ENCODE measurements around the gene C6orf141. TPM values are rescaled to one million over a fixed set of nuclear protein-coding genes. Genes with fewer than 3 reads are reported as not detected.

The C6orf141 gene
- polyA plus RNA-seq, 6 donors from 2014 or later: not detected

DNA sequence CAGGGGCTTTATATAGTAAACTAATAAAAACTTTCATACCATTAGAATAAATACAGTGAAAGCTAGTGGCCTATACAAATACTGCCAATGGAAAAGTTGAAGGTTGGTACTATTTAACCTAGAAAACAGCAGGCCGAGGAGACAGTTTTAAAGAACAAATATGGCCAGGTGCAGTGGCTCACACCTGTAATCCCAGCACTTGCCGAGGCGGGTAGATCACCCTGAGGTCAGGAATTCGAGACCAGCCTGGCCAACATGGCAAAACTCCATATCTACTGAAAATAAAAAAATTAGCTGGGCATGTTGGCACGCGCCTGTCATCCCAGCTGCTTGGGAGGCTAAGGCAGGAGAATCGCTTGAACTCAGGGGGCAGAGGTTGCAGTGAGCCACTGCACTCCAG lies 25.9 kb upstream of the C6orf141 start:
- H3K4me1 Mint-ChIP-seq: no peaks in the 10 kb centered on the region
- ATAC-seq (ENCODE audit: low read depth in 2 of 2) (no peak), DNase-seq (no peak)
- H3K36me3 Mint-ChIP-seq: no peaks in the 10 kb centered on the region
- no peak overlapping the region for H3K4me3 Mint-ChIP-seq
- no peak overlapping the region for H3K27ac Mint-ChIP-seq
- H3K27me3 Mint-ChIP-seq: peaks cover 4 to 12% (median 7%) of the 10 kb centered on the region in 3 donors
- no peaks in the 10 kb centered on the region for H3K9me3 Mint-ChIP-seq

DNA sequence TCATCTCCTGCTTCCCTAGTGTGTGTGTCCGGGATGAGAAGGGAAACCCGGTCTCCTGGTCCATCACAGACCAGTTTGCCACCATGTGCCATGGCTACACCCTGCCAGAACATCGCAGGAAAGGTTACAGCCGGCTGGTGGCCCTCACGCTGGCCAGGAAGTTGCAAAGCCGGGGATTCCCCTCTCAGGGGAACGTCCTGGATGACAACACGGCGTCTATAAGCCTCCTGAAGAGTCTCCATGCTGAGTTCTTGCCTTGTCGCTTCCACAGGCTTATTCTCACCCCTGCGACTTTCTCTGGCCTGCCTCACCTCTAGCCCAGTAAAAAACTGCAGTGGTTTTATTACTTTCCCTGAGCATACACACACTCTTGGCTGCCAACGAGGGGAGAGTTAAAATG lies 23.9 kb upstream of the C6orf141 start:
- no peaks in the 10 kb centered on the region for H3K4me1 Mint-ChIP-seq
- peaks cover 5 to 20% (median 6%) of the 10 kb centered on the region in 3 donors for H3K27me3 Mint-ChIP-seq
- H3K27ac Mint-ChIP-seq: no peak overlapping the region
- H3K4me3 Mint-ChIP-seq: no peak overlapping the region
- ATAC-seq (ENCODE audit: low read depth in 2 of 2) (no peak), DNase-seq (no peak)
- H3K9me3 Mint-ChIP-seq: no peaks in the 10 kb centered on the region
- H3K36me3 Mint-ChIP-seq: no peaks in the 10 kb centered on the region

DNA sequence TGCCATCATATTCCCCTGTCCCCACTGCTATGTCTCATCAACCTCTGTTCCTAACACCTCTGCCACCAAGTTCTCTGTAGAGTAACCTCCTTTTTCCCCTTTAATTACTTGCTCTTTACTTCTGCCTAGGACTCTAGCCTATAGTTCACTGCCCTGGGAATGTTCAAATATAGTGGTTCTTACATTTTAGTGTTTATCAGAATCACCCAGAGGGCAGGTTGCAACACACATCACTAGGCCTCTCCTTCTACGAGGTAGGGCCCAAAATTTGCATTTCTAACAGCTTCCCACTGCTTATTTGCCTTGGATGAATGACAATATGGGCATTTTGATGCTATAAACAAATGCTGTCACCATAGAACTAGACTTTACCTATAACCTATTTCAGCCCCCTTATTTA lies 23.1 kb upstream of the C6orf141 start:
- no peak for ATAC-seq (ENCODE audit: low read depth in 2 of 2)
- Mint-ChIP-seq H3K4me3 (peak overlapping the region in 1 of 8 donors; percentile 53), H3K27ac (no peak overlapping the region), H3K27me3 (peaks cover 9 to 20% (median 11%) of the 10 kb centered on the region in 3 donors), H3K4me1 (peaks cover 0 to under 1% (median 0%) of the 10 kb centered on the region in 3 donors), H3K36me3 (no peaks in the 10 kb centered on the region), H3K9me3 (no peaks in the 10 kb centered on the region)
- no peak for DNase-seq

DNA sequence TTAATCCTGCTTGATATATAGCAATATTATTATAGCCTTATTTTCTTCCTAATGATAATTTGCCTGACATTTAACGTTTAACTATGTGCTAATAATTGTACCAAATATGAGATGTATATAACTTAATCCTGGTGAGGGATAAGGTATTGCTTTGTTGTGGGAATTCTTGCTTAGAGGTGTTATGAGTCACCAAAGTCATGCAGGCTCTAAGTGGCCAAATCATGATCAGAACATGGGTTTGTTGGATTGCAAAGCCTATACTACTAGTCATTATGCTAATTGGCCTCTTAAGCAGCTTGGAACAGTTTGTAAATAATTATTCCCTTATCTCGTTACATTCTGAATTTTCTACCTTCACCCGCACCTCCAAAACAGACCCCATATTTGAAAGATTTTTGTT lies 21.9 kb upstream of the C6orf141 start:
- no peak overlapping the region for H3K27ac Mint-ChIP-seq
- H3K4me1 Mint-ChIP-seq: peaks cover 0 to 2% (median 0%) of the 10 kb centered on the region in 3 donors
- H3K36me3 Mint-ChIP-seq: no peaks in the 10 kb centered on the region
- H3K27me3 Mint-ChIP-seq: peaks cover 9 to 20% (median 11%) of the 10 kb centered on the region in 3 donors
- ATAC-seq (ENCODE audit: low read depth in 2 of 2) (no peak), DNase-seq (no peak)
- H3K4me3 Mint-ChIP-seq: no peak overlapping the region
- H3K9me3 Mint-ChIP-seq: no peaks in the 10 kb centered on the region

DNA sequence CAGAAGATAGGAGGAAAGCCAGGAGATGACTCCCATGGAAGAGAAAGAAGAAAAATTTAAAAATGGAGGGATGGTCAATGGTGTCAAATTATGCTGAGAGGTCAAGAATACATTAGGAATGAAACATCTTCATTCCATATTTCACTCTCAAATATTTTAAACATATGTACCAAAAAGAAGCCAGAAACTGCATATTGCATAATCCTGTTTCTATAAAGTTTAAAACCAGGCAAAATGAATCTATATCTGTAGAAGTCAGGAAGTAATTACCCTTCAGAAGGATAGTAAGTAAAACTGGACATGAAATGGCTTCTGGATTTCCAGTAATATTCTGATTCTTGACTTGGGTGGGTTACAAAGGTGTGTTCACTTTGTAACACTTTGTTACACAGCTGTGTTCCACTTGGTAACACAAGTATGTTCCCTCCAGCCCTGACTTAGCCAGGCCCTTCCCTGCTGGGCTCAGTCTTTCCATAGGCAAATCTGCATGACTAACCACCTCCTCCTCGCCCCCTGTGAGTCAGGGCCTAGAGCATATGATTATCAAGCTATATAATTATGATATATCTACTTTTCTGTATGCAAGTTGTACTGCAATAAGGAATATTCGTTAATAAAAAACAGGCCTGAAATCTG lies 20.2 kb upstream of the C6orf141 start:
- peaks cover 9 to 20% (median 11%) of the 10 kb centered on the region in 3 donors for H3K27me3 Mint-ChIP-seq

DNA sequence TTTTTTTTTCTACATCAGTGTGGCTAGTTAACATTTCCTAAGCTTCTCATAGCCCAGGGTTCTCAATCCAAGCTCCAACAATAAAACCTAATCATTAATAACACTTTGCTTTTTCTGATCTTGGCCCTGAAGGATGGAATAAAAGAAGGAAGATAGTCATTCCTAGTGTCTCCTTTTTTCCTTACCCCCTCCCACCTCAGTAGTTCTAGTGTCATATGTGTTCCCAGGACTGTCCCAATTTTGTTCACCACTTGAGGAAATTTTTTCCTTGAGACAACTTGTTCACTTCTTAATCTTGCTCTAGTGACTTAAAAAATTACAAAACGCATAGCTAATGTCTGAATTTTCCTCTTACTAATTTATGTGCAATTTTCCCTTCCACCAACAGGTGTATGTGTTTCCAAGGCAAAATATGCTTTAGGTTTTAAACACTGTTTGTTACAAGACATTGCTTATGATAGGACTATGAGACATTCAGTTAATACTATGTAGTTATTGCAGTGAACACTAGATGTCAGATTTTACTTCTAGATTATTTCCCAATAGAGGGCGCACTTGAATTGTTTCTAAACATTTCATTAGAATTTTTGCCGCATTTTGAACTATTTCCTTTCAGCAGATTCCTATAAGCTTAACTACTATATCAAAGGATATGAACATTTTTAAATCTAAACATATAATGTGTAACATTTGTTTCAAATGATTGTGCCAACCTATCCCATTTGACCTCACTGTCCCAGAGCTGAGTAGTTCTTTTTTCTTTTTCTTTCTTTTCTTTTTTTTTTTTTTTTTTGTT lies 18.5 kb upstream of the C6orf141 start:
- H3K36me3 Mint-ChIP-seq: no peaks in the 10 kb centered on the region
- no peaks in the 10 kb centered on the region for H3K9me3 Mint-ChIP-seq
- H3K4me1 Mint-ChIP-seq: peaks cover 0 to 2% (median 0%) of the 10 kb centered on the region in 3 donors
- ATAC-seq (ENCODE audit: low read depth in 2 of 2): peak; percentile 39 to 40
- H3K27me3 Mint-ChIP-seq: peaks cover 9 to 20% (median 11%) of the 10 kb centered on the region in 3 donors
- H3K4me3 Mint-ChIP-seq: no peak overlapping the region
- no peak for DNase-seq
- H3K27ac Mint-ChIP-seq: no peak overlapping the region

More for the DNA sequence above, 20.2 kb upstream of the C6orf141 start:
- no peaks in the 10 kb centered on the region for H3K36me3 Mint-ChIP-seq
- DNase-seq: no peak
- no peak overlapping the region for H3K27ac Mint-ChIP-seq
- no peak overlapping the region for H3K4me3 Mint-ChIP-seq
- H3K9me3 Mint-ChIP-seq: no peaks in the 10 kb centered on the region
- no peak for ATAC-seq (ENCODE audit: low read depth in 2 of 2)
- peaks cover 0 to 2% (median 0%) of the 10 kb centered on the region in 3 donors for H3K4me1 Mint-ChIP-seq

DNA sequence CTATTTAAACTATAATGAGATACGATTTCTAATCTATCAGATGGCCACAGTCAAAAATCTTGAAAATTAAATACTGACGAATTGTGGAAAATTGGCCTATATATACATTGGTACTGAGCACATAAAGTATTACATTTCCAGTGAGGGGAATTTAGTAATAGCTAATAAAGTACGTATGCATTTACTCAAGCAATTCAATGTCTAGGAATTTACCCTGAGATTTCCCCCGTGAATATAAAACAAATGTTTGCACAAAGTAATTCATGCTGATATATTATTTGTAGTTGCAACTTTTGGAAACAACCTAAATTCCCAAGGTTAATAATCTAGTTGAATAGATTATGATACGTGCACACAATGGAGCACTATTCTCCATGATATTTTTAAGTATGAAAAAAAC lies 14.7 kb upstream of the C6orf141 start:
- ATAC-seq (ENCODE audit: low read depth in 2 of 2): no peak
- H3K27me3 Mint-ChIP-seq: peaks cover 0 to 9% (median 5%) of the 10 kb centered on the region in 3 donors
- H3K4me1 Mint-ChIP-seq: peaks cover 0 to 5% (median 2%) of the 10 kb centered on the region in 3 donors
- no peak for DNase-seq
- no peaks in the 10 kb centered on the region for H3K9me3 Mint-ChIP-seq
- H3K36me3 Mint-ChIP-seq: no peaks in the 10 kb centered on the region
- H3K4me3 Mint-ChIP-seq: no peak overlapping the region
- no peak overlapping the region for H3K27ac Mint-ChIP-seq

DNA sequence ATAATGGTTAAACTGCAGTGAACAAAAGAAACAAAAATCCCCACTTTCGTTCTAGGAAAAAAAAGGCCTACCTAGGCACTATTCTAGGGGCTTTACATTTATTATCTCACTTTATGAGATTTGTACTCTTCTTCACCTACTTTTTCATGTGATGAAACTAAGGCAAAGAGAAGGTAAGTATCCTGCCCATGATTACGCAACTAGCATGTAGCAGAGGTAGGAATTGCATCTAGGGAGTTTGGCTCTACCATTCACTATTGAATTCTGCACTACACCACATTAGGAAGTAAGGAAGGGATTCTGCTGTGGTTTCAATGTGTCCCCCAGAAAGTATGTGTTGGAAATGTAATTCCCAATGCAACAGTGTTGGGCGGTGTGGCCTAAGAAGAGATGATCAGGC lies 11.4 kb upstream of the C6orf141 start:
- DNase-seq: no peak
- Mint-ChIP-seq H3K4me1 (peaks cover 0 to 5% (median 0%) of the 10 kb centered on the region in 3 donors), H3K27ac (no peak overlapping the region), H3K27me3 (no peaks in the 10 kb centered on the region), H3K36me3 (no peaks in the 10 kb centered on the region), H3K4me3 (no peak overlapping the region), H3K9me3 (no peaks in the 10 kb centered on the region)
- ATAC-seq (ENCODE audit: low read depth in 2 of 2): no peak

DNA sequence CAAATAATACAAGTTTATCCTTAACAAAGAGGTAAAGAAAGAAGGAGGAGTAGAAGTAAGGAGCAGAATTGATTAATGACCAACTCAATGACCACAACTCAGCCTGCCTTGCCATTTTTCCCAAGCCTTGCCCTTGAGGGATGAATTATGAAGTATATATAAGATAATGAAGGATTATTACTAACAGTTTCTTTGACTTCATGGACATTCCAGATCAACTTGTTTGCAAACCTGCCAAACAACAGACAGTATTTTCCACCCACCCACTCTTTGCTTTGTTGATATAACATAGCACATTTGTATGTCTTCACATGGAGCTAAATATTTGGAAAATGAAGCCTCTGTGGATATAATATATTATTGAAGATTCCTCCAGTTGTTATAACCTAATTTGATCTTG lies 9.9 kb upstream of the C6orf141 start:
- H3K4me1 Mint-ChIP-seq: peaks cover 0 to 5% (median 0%) of the 10 kb centered on the region in 3 donors
- H3K36me3 Mint-ChIP-seq: no peaks in the 10 kb centered on the region
- no peak for DNase-seq
- no peak overlapping the region for H3K27ac Mint-ChIP-seq
- no peaks in the 10 kb centered on the region for H3K9me3 Mint-ChIP-seq
- no peaks in the 10 kb centered on the region for H3K27me3 Mint-ChIP-seq
- ATAC-seq (ENCODE audit: low read depth in 2 of 2): no peak
- no peak overlapping the region for H3K4me3 Mint-ChIP-seq

DNA sequence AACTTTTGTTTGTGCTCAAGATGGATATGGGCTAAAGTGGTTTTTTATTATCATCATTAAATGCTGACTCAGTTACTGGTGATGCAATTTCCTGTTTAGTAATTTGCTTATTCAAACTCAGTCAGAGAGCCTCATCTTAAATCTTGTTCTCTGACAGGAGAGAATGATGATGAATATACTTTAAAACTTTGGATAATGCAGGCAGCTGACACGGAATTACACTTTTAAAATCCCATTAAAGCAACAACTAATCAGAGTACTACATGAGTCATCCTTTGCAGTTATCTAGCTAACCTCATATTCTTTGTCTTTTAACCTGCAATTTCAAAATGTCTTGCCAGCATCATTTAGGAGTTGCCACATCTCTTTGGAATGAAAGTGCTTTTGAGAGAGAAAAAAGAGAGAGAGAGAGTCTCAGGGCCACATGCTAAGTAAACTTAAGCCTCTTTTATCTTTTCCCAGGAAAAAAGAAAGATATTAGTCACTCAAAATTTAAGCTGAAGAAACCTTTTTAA lies 9.2 kb upstream of the C6orf141 start:
- Mint-ChIP-seq H3K4me1 (peaks cover 0 to 5% (median 0%) of the 10 kb centered on the region in 3 donors), H3K9me3 (no peaks in the 10 kb centered on the region)
- DNase-seq: no peak

DNA sequence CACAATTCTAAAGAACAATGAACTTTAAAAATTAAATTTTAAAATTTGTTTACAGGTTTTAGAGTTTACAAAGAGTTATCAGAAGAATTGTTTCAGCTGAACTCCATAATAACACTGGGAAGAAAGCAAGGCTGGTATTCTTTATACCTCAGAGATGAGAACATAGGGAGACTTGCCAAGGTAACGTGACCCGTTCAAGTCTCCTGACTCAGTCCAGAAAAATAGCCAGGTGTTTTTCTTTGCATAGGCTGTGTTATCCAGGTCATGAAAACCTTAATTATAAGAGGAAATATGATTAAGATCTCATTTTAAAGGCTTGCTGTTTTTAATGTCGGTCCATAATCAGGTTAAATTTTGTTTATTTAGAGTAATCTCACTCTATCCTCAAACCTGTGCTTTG lies 8.5 kb upstream of the C6orf141 start:
- Mint-ChIP-seq H3K4me3 (no peak overlapping the region), H3K27me3 (peaks cover 0 to 7% (median 0%) of the 10 kb centered on the region in 3 donors), H3K27ac (no peak overlapping the region), H3K9me3 (no peaks in the 10 kb centered on the region), H3K4me1 (peaks cover 0 to 5% (median 0%) of the 10 kb centered on the region in 3 donors), H3K36me3 (no peaks in the 10 kb centered on the region)
- ATAC-seq (ENCODE audit: low read depth in 2 of 2) (no peak), DNase-seq (no peak)

More for the DNA sequence above, 9.2 kb upstream of the C6orf141 start:
- no peaks in the 10 kb centered on the region for H3K36me3 Mint-ChIP-seq
- no peak overlapping the region for H3K4me3 Mint-ChIP-seq
- H3K27ac Mint-ChIP-seq: no peak overlapping the region
- no peaks in the 10 kb centered on the region for H3K27me3 Mint-ChIP-seq
- no peak for ATAC-seq (ENCODE audit: low read depth in 2 of 2)

DNA sequence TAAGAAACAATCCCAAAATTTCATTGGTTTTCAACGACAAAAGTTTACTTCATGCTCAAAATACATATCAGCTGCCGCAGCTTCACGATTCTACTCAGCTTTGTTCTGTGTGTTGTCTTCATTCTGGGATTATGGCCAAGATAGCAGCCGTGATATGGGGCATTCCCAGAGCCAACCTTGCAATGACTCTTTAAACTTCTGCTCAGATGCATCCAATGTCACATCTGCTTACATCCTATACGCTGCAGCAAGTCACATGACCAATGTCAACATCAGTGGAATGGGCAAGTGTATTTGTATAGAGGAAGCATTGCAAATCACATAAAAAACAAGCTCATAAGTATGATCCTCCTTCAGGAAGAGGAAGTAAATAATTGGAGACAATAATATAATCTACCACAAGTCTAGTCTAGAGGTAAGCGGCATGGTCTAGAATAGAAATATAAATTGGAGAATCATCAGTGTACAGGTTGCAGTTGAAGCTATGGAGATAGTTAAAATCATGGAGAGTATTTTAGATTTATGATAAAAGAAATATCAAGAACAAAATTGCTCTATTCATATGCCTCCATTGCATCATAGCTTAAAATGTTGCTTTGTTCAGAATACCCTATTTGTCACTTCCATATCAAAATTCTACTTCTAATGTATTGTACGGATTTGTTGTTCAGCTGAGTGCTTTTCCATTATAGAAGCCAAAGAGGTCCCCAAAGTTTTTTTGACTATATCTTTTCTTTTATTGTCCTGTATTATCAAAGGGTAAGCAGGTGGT lies 7.2 kb upstream of the C6orf141 start:
- no peaks in the 10 kb centered on the region for H3K36me3 Mint-ChIP-seq
- no peak overlapping the region for H3K27ac Mint-ChIP-seq
- H3K4me3 Mint-ChIP-seq: no peak overlapping the region
- no peaks in the 10 kb centered on the region for H3K9me3 Mint-ChIP-seq
- H3K4me1 Mint-ChIP-seq: peaks cover 0 to 5% (median 0%) of the 10 kb centered on the region in 3 donors
- no peak for ATAC-seq (ENCODE audit: low read depth in 2 of 2)
- peaks cover 0 to 13% (median 0%) of the 10 kb centered on the region in 3 donors for H3K27me3 Mint-ChIP-seq
- DNase-seq: no peak

DNA sequence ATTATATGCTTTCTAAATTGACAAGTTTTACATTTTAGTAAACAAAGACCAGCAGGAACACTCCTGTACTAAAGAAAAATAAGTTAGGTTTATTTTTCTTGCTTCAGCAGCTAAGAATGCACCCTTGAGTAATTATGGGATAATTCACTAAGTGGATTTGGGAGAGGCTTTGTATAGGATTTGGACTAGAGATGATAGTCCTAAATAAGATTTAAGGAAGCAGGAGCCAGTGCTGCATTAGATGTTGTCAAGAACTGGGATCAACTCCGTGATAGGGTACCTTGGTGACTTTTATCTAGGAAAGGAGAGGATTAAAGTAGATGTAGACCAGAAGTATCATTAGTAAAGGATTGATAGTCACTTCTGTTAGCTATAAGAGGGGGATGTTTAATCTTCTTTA lies 4.1 kb upstream of the C6orf141 start:
- Mint-ChIP-seq H3K4me3 (no peak overlapping the region), H3K36me3 (peaks cover 0 to 7% of the 10 kb centered on the region in 2 donors), H3K27ac (no peak overlapping the region), H3K27me3 (peaks cover 17 to 39% (median 17%) of the 10 kb centered on the region in 3 donors), H3K4me1 (peaks cover 10 to 14% (median 11%) of the 10 kb centered on the region in 3 donors), H3K9me3 (peaks cover 0 to 2% (median 0%) of the 10 kb centered on the region in 7 donors)
- ATAC-seq (ENCODE audit: low read depth in 2 of 2) (no peak), DNase-seq (no peak)
